WTC11 (cell line): ENCODE measurements around the gene PCDHGA4. TPM values are rescaled to one million over a fixed set of nuclear protein-coding genes. Genes with fewer than 3 reads are reported as not detected.

Source experiments
- ATAC-seq: fragments of 200-7000 bp; cut with Tn5 transposase; 2 replicates; pipeline ENCODE4 v1.10.0; 2021; ENCODE audit warnings: mild to moderate bottlenecking, moderate library complexity
- CTCF ChIA-PET: fragments of 300-600 bp; sonication (Branson Sonifier 250); formaldehyde crosslinking; loops from one replicate; lab custom pipeline; 2021; ENCODE audit warnings: antibody characterized with exemption; lab: Charles Lee
- POLR2A ChIA-PET: fragments of 350-600 bp; sonication (Branson Sonifier 250); formaldehyde crosslinking; loops from one replicate; lab custom pipeline; 2021; ENCODE audit warnings: antibody characterized with exemption; lab: Charles Lee
- DNase-seq: peaks from one replicate; pipeline ENCODE4 v3.0.0; 2021; ENCODE audit warnings: low spot score
- H3K27ac Mint-ChIP-seq: 2 replicates; pipeline ENCODE4 v1.8.0; 2021; ENCODE audit warnings: mixed read lengths
- H3K27me3 Mint-ChIP-seq: 2 replicates; pipeline ENCODE4 v1.8.0; 2021; ENCODE audit warnings: low read depth, mild to moderate bottlenecking, moderate library complexity, mixed read lengths
- H3K36me3 Mint-ChIP-seq: 2 replicates; pipeline ENCODE4 v1.8.0; 2021; ENCODE audit warnings: mixed read lengths
- H3K4me1 Mint-ChIP-seq: 2 replicates; pipeline ENCODE4 v1.8.0; 2022; ENCODE audit warnings: mixed read lengths
- H3K4me3 Mint-ChIP-seq: 2 replicates; pipeline ENCODE4 v1.8.0; 2021; ENCODE audit warnings: mild to moderate bottlenecking, moderate library complexity, mixed read lengths
- H3K9me3 Mint-ChIP-seq: 2 replicates; pipeline ENCODE4 v1.8.0; 2021; ENCODE audit warnings: mixed read lengths
- ATF6 ChIP-seq: sonication (generic); formaldehyde crosslinking; IDR thresholded peaks from 2 replicates; pipeline ENCODE4 v1.8.1; 2023; ENCODE audit warnings: mild to moderate bottlenecking, missing genetic modification reagents
- CBFB ChIP-seq: sonication (generic); formaldehyde crosslinking; IDR thresholded peaks from 2 replicates; pipeline ENCODE4 v1.8.1; 2022; ENCODE audit warnings: mild to moderate bottlenecking, low read depth, missing genetic modification reagents
- CREM ChIP-seq: sonication (generic); formaldehyde crosslinking; IDR thresholded peaks from 2 replicates; pipeline ENCODE4 v1.8.1; 2022; ENCODE audit warnings: mild to moderate bottlenecking, missing genetic modification reagents, moderate library complexity
- CTCF ChIP-seq: fragments of 200-600 bp; IDR thresholded peaks from 2 replicates; pipeline ENCODE4 v1.8.0; 2022; ENCODE audit warnings: antibody characterized with exemption
- ELF4 ChIP-seq: sonication (generic); formaldehyde crosslinking; IDR thresholded peaks from 2 replicates; pipeline ENCODE4 v1.8.1; 2022; ENCODE audit warnings: low read depth, mild to moderate bottlenecking, moderate library complexity, missing genetic modification reagents
- ERG ChIP-seq: fragments of 250-450 bp; sonication (Bioruptor Pico); IDR thresholded peaks from 2 replicates; pipeline ENCODE4 v1.8.0; 2021; ENCODE audit warnings: mild to moderate bottlenecking
- ESRRA ChIP-seq: sonication (generic); formaldehyde crosslinking; IDR thresholded peaks from 2 replicates; pipeline ENCODE4 v1.8.1; 2022; ENCODE audit warnings: mild to moderate bottlenecking, missing genetic modification reagents, borderline replicate concordance
- GABPB1 ChIP-seq: sonication (generic); formaldehyde crosslinking; IDR thresholded peaks from 2 replicates; pipeline ENCODE4 v1.8.1; 2023; ENCODE audit warnings: mild to moderate bottlenecking, missing genetic modification reagents
- GTF2I ChIP-seq: fragments of 250-450 bp; sonication (Bioruptor Pico); conservative IDR thresholded peaks from 2 replicates; pipeline ENCODE4 v1.4.0; 2021; ENCODE audit warnings: mild to moderate bottlenecking
- NFE2L1 ChIP-seq: sonication (generic); formaldehyde crosslinking; IDR thresholded peaks from 2 replicates; pipeline ENCODE4 v1.8.1; 2023; ENCODE audit warnings: missing genetic modification reagents
- PRRX2 ChIP-seq: fragments of 250-450 bp; sonication (Bioruptor Pico); IDR thresholded peaks from 2 replicates; pipeline ENCODE4 v1.8.0; 2021; ENCODE audit warnings: mild to moderate bottlenecking
- SMAD4 ChIP-seq: sonication (generic); formaldehyde crosslinking; IDR thresholded peaks from 2 replicates; pipeline ENCODE4 v1.8.0; 2022; ENCODE audit warnings: mild to moderate bottlenecking, missing genetic modification reagents
- SP1 ChIP-seq: sonication (generic); formaldehyde crosslinking; conservative IDR thresholded peaks from 2 replicates; pipeline ENCODE4 v1.8.1; 2022; ENCODE audit warnings: missing genetic modification reagents
- TEAD1 ChIP-seq: sonication (generic); formaldehyde crosslinking; IDR thresholded peaks from 2 replicates; pipeline ENCODE4 v1.8.0; 2022; ENCODE audit warnings: mild to moderate bottlenecking, missing genetic modification reagents
- ZSCAN18 ChIP-seq: fragments of 250-450 bp; sonication (Bioruptor Pico); IDR thresholded peaks from 2 replicates; pipeline ENCODE4 v2.1.2; 2022; ENCODE audit warnings: mild to moderate bottlenecking, moderate library complexity
- total RNA-seq: library from RNA; stranded (reverse); gene quantifications from 3 replicates; pipeline ENCODE4 v1.2.3, GENCODE V29; 2021

Gene PCDHGA4
- total RNA-seq, 1 experiment from 2014 or later, result 3.5 TPM

GRCh38 chr5:141402553-141403243, 47.9 kb downstream of the PCDHGA4 start, which contains the start of gene PCDHGA9 (continued):
- no peak for TF ChIP-seq ERG (CRISPR knock-in tag)
- TF ChIP-seq, all 79 proteins: peak for 0

- CTCF ChIA-PET, result interaction anchor here (0.6 to 1.7 kb wide), 9 partner anchors 10 to 160 kb away, joined by 3 to 15 read pairs (median 5); partner anchors contain the start of genes PCDHGA10, PCDHGA11, PCDHGA8 and PCDHGB3
- Mint-ChIP-seq H3K4me3 (no peak overlapping the region), H3K9me3 (peaks cover 43% of the 10 kb centered on the region), H3K4me1 (peaks cover 3% of the 10 kb centered on the region), H3K27me3 (peaks cover 17% of the 10 kb centered on the region), H3K36me3 (peaks cover 49% of the 10 kb centered on the region), H3K27ac (no peak overlapping the region)
- ATAC-seq (no peak), DNase-seq (no peak)
- no peak for TF ChIP-seq SMAD4 (CRISPR knock-in tag)
- no peak for TF ChIP-seq GABPB1
- TF ChIP-seq ESRRA, result no peak
- no peak for TF ChIP-seq NFE2L1 (CRISPR knock-in tag)
- TF ChIP-seq PRRX2 (CRISPR knock-in tag), result no peak
- no peak for TF ChIP-seq CBFB
- TF ChIP-seq CREM (CRISPR knock-in tag), result no peak
- no peak for TF ChIP-seq ZSCAN18 (CRISPR knock-in tag)
- TF ChIP-seq GTF2I, result no peak
- TF ChIP-seq CTCF, result no peak
- no peak for TF ChIP-seq SP1 (CRISPR knock-in tag)
- no peak for TF ChIP-seq TEAD1 (CRISPR knock-in tag)
- TF ChIP-seq ELF4, result no peak
- no peak for TF ChIP-seq ATF6 (CRISPR knock-in tag)
- POLR2A ChIA-PET, result no interaction called here
Observed at GRCh38 chr5:141403387-141403786, 48.6 kb downstream of the PCDHGA4 start.

Other genes with a start within 250 kb of the PCDHGA4 start
- gene PCDHB4, start 233.2 kb upstream of the PCDHGA4 start, total RNA-seq, result 2.3 to 2.6 TPM (median 2.3 TPM) in 3 replicates
- gene PCDHB5, start 219.8 kb upstream of the PCDHGA4 start, total RNA-seq, result 6.8 to 12.5 TPM (median 8.5 TPM) in 3 replicates
- 0.23 to 0.37 TPM (median 0.24 TPM) in 3 replicates for gene PCDHB6, start 205.0 kb upstream of the PCDHGA4 start, total RNA-seq
- 0.17 to 0.27 TPM (median 0.23 TPM) in 3 replicates for gene PCDHB7, start 182.4 kb upstream of the PCDHGA4 start, total RNA-seq
- gene PCDHB8, start 177.2 kb upstream of the PCDHGA4 start, total RNA-seq, result 4.1 to 5.4 TPM (median 4.6 TPM) in 3 replicates
- 3.5 to 4.1 TPM (median 3.7 TPM) in 3 replicates for gene PCDHB16, start 172.6 kb upstream of the PCDHGA4 start, total RNA-seq
- 1.6 to 2.3 TPM (median 1.7 TPM) in 3 replicates for gene PCDHB9, start 167.9 kb upstream of the PCDHGA4 start, total RNA-seq
- 1.4 to 1.9 TPM (median 1.7 TPM) in 3 replicates for gene PCDHB10, start 162.7 kb upstream of the PCDHGA4 start, total RNA-seq
- 0.61 to 1.2 TPM (median 0.92 TPM) in 3 replicates for gene PCDHB11, start 155.4 kb upstream of the PCDHGA4 start, total RNA-seq
- 2.7 to 3.1 TPM (median 3.1 TPM) in 3 replicates for gene PCDHB12, start 146.3 kb upstream of the PCDHGA4 start, total RNA-seq
- 2.2 to 2.9 TPM (median 2.6 TPM) in 3 replicates for gene PCDHB13, start 141.1 kb upstream of the PCDHGA4 start, total RNA-seq
- gene PCDHB14, start 131.7 kb upstream of the PCDHGA4 start, total RNA-seq, result 2.6 to 3.5 TPM (median 2.8 TPM) in 3 replicates
- gene PCDHB15, start 109.6 kb upstream of the PCDHGA4 start, total RNA-seq, result 7.7 to 8.7 TPM (median 8.4 TPM) in 3 replicates
- 0.24 TPM in 1 of 3 replicates, not detected in the others for gene SLC25A2, start 51.0 kb upstream of the PCDHGA4 start, total RNA-seq
- gene TAF7, start 34.2 kb upstream of the PCDHGA4 start, total RNA-seq, result 87.8 to 96.2 TPM (median 90.1 TPM) in 3 replicates
- 1.1 to 1.5 TPM (median 1.2 TPM) in 3 replicates for gene PCDHGA1, start 24.5 kb upstream of the PCDHGA4 start, total RNA-seq
- 0.66 to 0.96 TPM (median 0.94 TPM) in 3 replicates for gene PCDHGA2, start 16.3 kb upstream of the PCDHGA4 start, total RNA-seq
- 0.92 to 1.3 TPM (median 0.98 TPM) in 3 replicates for gene PCDHGA3, start 11.2 kb upstream of the PCDHGA4 start, total RNA-seq
- 4.9 to 5.6 TPM (median 5.5 TPM) in 3 replicates for gene PCDHGB1, start 4.9 kb upstream of the PCDHGA4 start, total RNA-seq
- gene PCDHGB2, start 5.0 kb downstream of the PCDHGA4 start, total RNA-seq, result 4.1 to 5.5 TPM (median 5.2 TPM) in 3 replicates
- gene PCDHGA5, start 9.1 kb downstream of the PCDHGA4 start, total RNA-seq, result 2.0 to 2.5 TPM (median 2.4 TPM) in 3 replicates
- gene PCDHGB3, start 15.2 kb downstream of the PCDHGA4 start, total RNA-seq, result 3.3 to 4.2 TPM (median 3.5 TPM) in 3 replicates
- 2.6 to 3.3 TPM (median 3.0 TPM) in 3 replicates for gene PCDHGA6, start 18.9 kb downstream of the PCDHGA4 start, total RNA-seq
- gene PCDHGA7, start 27.7 kb downstream of the PCDHGA4 start, total RNA-seq, result 1.6 to 2.8 TPM (median 2.1 TPM) in 3 replicates
- gene PCDHGB4, start 32.7 kb downstream of the PCDHGA4 start, total RNA-seq, result 7.8 to 9.1 TPM (median 8.8 TPM) in 3 replicates
- 1.4 to 2.4 TPM (median 2.1 TPM) in 3 replicates for gene PCDHGA8, start 37.6 kb downstream of the PCDHGA4 start, total RNA-seq
- 7.6 to 9.7 TPM (median 7.7 TPM) in 3 replicates for gene PCDHGB5, start 42.9 kb downstream of the PCDHGA4 start, total RNA-seq
- 1.9 to 2.9 TPM (median 2.3 TPM) in 3 replicates for gene PCDHGA9, start 47.8 kb downstream of the PCDHGA4 start, total RNA-seq
- gene PCDHGB6, start 53.0 kb downstream of the PCDHGA4 start, total RNA-seq, result 6.0 to 6.7 TPM (median 6.1 TPM) in 3 replicates
- 10.7 to 11.9 TPM (median 11.0 TPM) in 3 replicates for gene PCDHGA10, start 58.0 kb downstream of the PCDHGA4 start, total RNA-seq
- gene PCDHGB7, start 62.7 kb downstream of the PCDHGA4 start, total RNA-seq, result 10.5 to 11.2 TPM (median 10.7 TPM) in 3 replicates
- gene PCDHGA11, start 66.0 kb downstream of the PCDHGA4 start, total RNA-seq, result 7.0 to 8.4 TPM (median 7.1 TPM) in 3 replicates
- 1.6 to 2.1 TPM (median 1.9 TPM) in 3 replicates for gene PCDHGA12, start 75.5 kb downstream of the PCDHGA4 start, total RNA-seq
- 28.1 to 29.4 TPM (median 29.1 TPM) in 3 replicates for gene PCDHGC3, start 120.9 kb downstream of the PCDHGA4 start, total RNA-seq
- 4.5 to 6.1 TPM (median 5.1 TPM) in 3 replicates for gene PCDHGC4, start 130.0 kb downstream of the PCDHGA4 start, total RNA-seq
- 1.1 to 1.5 TPM (median 1.1 TPM) in 3 replicates for gene PCDHGC5, start 134.1 kb downstream of the PCDHGA4 start, total RNA-seq